ENCODE data around the gene CACNA1H. TPM values are rescaled to one million over a fixed set of nuclear protein-coding genes. Genes with fewer than 3 reads are reported as not detected.

Gene CACNA1H
- total and polyA plus RNA-seq, 12 donors, result 1.7 to 8.7 (median 2.5) TPM

DNA sequence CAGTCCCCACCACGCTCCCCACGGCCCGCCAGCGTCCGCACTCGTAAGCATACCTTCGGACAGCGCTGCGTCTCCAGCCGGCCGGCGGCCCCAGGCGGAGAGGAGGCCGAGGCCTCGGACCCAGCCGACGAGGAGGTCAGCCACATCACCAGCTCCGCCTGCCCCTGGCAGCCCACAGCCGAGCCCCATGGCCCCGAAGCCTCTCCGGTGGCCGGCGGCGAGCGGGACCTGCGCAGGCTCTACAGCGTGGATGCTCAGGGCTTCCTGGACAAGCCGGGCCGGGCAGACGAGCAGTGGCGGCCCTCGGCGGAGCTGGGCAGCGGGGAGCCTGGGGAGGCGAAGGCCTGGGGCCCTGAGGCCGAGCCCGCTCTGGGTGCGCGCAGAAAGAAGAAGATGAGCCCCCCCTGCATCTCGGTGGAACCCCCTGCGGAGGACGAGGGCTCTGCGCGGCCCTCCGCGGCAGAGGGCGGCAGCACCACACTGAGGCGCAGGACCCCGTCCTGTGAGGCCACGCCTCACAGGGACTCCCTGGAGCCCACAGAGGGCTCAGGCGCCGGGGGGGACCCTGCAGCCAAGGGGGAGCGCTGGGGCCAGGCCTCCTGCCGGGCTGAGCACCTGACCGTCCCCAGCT is 67.3 kb downstream of the CACNA1H start:
- WGBS, 2 donors, result 92% methylated on average over 51 to 55 of the region's 55 CpGs

GRCh38 chr16:1220841-1221627 is 68.1 kb downstream of the CACNA1H start:
- H3K9me3 ChIP-seq, result no peaks in the 10 kb centered on the region
- no peaks in the 10 kb centered on the region for H3K36me3 ChIP-seq
- no peaks in the 10 kb centered on the region for H3K27me3 ChIP-seq
- no peak for TF ChIP-seq CTCF (IDR thresholded peaks at IDR 0.05)
- H3K4me3 ChIP-seq, result no peak overlapping the region
- DNase-seq (no peak), ATAC-seq (no peak)
- WGBS, 2 donors, result 75 to 85% methylated on average over 45 to 48 of the region's 48 CpGs
- H3K27ac ChIP-seq, result no peak overlapping the region
- intact Hi-C loops (cut with DNase I), result no loop called here
- no peaks in the 10 kb centered on the region for H3K4me1 ChIP-seq

More for the DNA sequence above, 67.3 kb downstream of the CACNA1H start:
- Histone ChIP-seq H3K27ac (no peak overlapping the region), H3K4me3 (no peak overlapping the region), H3K9me3 (no peaks in the 10 kb centered on the region), H3K36me3 (no peaks in the 10 kb centered on the region), H3K27me3 (no peaks in the 10 kb centered on the region), H3K4me1 (no peaks in the 10 kb centered on the region)
- ATAC-seq (no peak), DNase-seq (no peak)
- intact Hi-C loops (cut with DNase I), result no loop called here
- TF ChIP-seq CTCF (IDR thresholded peaks at IDR 0.05), result no peak

DNA sequence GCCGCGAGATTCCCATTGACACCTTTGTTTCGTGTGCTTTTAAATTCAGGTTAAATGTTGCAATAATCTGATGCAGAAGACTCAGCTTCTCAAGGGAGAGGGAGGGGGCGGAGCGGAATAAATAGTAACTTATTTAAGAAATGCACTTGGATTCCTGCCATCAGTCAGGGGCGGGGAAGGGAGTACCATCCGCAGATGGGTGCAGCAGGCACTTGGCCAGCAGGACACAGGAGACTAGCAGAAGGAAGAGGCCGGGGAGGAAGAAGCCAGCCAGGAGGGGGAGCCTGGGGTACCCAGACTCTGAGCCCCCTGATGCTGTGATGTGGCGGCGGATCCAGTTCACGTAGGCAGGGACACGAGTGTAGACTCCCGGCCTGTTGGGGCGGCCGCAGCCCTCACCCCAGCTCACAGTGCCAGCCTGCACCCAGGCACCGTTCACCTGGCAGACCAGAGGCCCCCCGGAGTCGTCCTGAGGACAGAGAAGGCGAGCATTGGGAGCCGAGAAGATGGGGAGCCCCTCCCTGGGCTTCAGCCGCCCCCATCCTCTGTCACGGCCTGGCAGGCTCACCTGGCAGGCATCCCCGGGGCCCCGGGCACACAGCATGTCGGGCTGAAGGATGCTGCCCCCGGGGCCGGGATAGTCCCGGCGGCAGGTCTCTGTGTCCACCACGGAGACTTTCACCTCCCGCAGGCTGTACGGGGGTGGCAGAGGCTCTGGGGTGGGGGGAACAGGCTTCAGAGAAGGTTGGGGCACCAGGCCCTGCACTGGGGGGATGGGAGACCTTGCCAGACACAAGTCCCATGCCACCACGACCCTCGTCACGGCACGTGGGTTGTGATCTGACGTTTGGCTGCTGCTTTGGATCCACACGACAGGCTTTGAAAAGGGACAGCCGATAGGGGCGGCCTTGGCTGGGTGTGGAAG is 69.0 kb downstream of the CACNA1H start:
- ATAC-seq, result no peak
- Histone ChIP-seq H3K36me3 (no peaks in the 10 kb centered on the region), H3K4me3 (no peak overlapping the region), H3K27ac (no peak overlapping the region), H3K27me3 (no peaks in the 10 kb centered on the region), H3K9me3 (no peaks in the 10 kb centered on the region), H3K4me1 (no peaks in the 10 kb centered on the region)
- DNase-seq, result no peak
- intact Hi-C loops (cut with DNase I), result no loop called here
- no peak for TF ChIP-seq CTCF (IDR thresholded peaks at IDR 0.05)
- 79 to 82% methylated on average over 40 of the region's 40 CpGs for WGBS, 2 donors
